Smooth muscle cell (in vitro differentiated cells): ENCODE measurements around the gene TSFM. TPM values are rescaled to one million over a fixed set of nuclear protein-coding genes. Genes with fewer than 3 reads are reported as not detected.

Experiments used
- DNase-seq: peaks from one replicate; lab custom pipeline; 2025; ENCODE audit not compliant: unreplicated experiment; lab: John Stamatoyannopoulos, UW
- H2AFZ ChIP-seq: fragments of 200-600 bp; sonication (generic); 2 replicates; pipeline ENCODE4 v1.6.0; 2016; ENCODE audit warnings: antibody characterized with exemption, low read depth, mild to moderate bottlenecking
- H3F3A ChIP-seq: fragments of 200-600 bp; sonication (generic); 2 replicates; pipeline ENCODE4 v1.6.0; 2017; ENCODE audit warnings: antibody characterized with exemption, low read depth
- H3K27ac ChIP-seq: fragments of 200-600 bp; sonication (generic); 2 replicates; pipeline ENCODE4 v1.5.1; 2016; ENCODE audit warnings: low read depth, mild to moderate bottlenecking
- H3K27me3 ChIP-seq: fragments of 200-600 bp; sonication (generic); 2 replicates; pipeline ENCODE4 v1.6.1; 2016; ENCODE audit warnings: low read depth, mild to moderate bottlenecking
- H3K36me3 ChIP-seq: fragments of 200-600 bp; sonication (generic); 2 replicates; pipeline ENCODE4 v1.5.1; 2016; ENCODE audit warnings: low read depth
- H3K4me1 ChIP-seq: fragments of 200-600 bp; sonication (generic); 2 replicates; pipeline ENCODE4 v1.5.1; 2016; ENCODE audit warnings: low read depth
- H3K4me2 ChIP-seq: fragments of 200-600 bp; sonication (generic); 2 replicates; pipeline ENCODE4 v1.6.0; 2016; ENCODE audit warnings: mild to moderate bottlenecking
- H3K4me3 ChIP-seq: fragments of 200-600 bp; sonication (generic); 2 replicates; pipeline ENCODE4 v1.5.1; 2016; ENCODE audit warnings: mild to moderate bottlenecking
- H3K79me2 ChIP-seq: fragments of 200-600 bp; sonication (generic); 2 replicates; pipeline ENCODE4 v1.6.0; 2016; ENCODE audit warnings: low read depth, mild to moderate bottlenecking
- H3K9ac ChIP-seq: fragments of 200-600 bp; sonication (generic); 2 replicates; pipeline ENCODE4 v1.6.0; 2016; ENCODE audit warnings: low read depth
- H3K9me3 ChIP-seq: fragments of 200-600 bp; sonication (generic); replicated peaks from 2 replicates; pipeline ENCODE4 v1.5.1; 2016; ENCODE audit warnings: low read depth
- H4K20me1 ChIP-seq: fragments of 200-600 bp; sonication (generic); 2 replicates; pipeline ENCODE4 v1.6.0; 2016; ENCODE audit warnings: low read depth
- WGBS: methylation state at CpG from one replicate; pipeline ENCODE4 v1.1.7; 2016; ENCODE audit warnings: low lambda C conversion rate; 5-methylcytosine and 5-hydroxymethylcytosine counted together
- polyA plus RNA-seq: library from polyadenylated mRNA; unstranded; fragments of >200 nt; fragmentation: Nextera tagmentation; extraction: Ambion mirVana; gene quantifications from 2 replicates; pipeline ENCODE4 v1.2.1, GENCODE V29; 2016
- total RNA-seq: library from RNA; depleted of rRNA; stranded (reverse); fragments of >200 nt; gene quantifications from 2 replicates; pipeline ENCODE4 v1.2.3, GENCODE V29; 2014
- TF ChIP-seq, protein P1 (sequence below): fragments of 200-600 bp; sonication (generic); IDR thresholded peaks from 2 replicates; pipeline ENCODE4 v1.5.1; 2017; ENCODE audit warnings: borderline replicate concordance, mild to moderate bottlenecking, antibody characterized with exemption; ENCODE audit not compliant: insufficient read depth, poor library complexity, severe bottlenecking

Gene TSFM
- total and polyA plus RNA-seq, 2 experiments from 2014 or later, result 16.8 to 24.0 TPM

- TF ChIP-seq, protein P1, sequence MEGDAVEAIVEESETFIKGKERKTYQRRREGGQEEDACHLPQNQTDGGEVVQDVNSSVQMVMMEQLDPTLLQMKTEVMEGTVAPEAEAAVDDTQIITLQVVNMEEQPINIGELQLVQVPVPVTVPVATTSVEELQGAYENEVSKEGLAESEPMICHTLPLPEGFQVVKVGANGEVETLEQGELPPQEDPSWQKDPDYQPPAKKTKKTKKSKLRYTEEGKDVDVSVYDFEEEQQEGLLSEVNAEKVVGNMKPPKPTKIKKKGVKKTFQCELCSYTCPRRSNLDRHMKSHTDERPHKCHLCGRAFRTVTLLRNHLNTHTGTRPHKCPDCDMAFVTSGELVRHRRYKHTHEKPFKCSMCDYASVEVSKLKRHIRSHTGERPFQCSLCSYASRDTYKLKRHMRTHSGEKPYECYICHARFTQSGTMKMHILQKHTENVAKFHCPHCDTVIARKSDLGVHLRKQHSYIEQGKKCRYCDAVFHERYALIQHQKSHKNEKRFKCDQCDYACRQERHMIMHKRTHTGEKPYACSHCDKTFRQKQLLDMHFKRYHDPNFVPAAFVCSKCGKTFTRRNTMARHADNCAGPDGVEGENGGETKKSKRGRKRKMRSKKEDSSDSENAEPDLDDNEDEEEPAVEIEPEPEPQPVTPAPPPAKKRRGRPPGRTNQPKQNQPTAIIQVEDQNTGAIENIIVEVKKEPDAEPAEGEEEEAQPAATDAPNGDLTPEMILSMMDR, result no peak
- H3K4me3 ChIP-seq, result no peak overlapping the region
- no peak overlapping the region for H3K27ac ChIP-seq
- H3K9ac ChIP-seq, result no peak overlapping the region
- no peaks in the 10 kb centered on the region for H3K79me2 ChIP-seq
- 80% methylated on average over 2 of the region's 2 CpGs for WGBS
- H3K4me2 ChIP-seq, result no peak overlapping the region
- no peak for DNase-seq
- no peaks in the 10 kb centered on the region for H3K9me3 ChIP-seq
- H3K36me3 ChIP-seq, result no peaks in the 10 kb centered on the region
- peaks cover 68% of the 10 kb centered on the region for H3K27me3 ChIP-seq
- H3F3A ChIP-seq, result no peaks in the 10 kb centered on the region
- peaks cover 23% of the 10 kb centered on the region for H3K4me1 ChIP-seq
- peaks cover 10% of the 10 kb centered on the region for H4K20me1 ChIP-seq
- no peak overlapping the region for H2AFZ ChIP-seq
Observed at GRCh38 chr12:57762463-57762862, 20.1 kb upstream of the TSFM start.

DNA sequence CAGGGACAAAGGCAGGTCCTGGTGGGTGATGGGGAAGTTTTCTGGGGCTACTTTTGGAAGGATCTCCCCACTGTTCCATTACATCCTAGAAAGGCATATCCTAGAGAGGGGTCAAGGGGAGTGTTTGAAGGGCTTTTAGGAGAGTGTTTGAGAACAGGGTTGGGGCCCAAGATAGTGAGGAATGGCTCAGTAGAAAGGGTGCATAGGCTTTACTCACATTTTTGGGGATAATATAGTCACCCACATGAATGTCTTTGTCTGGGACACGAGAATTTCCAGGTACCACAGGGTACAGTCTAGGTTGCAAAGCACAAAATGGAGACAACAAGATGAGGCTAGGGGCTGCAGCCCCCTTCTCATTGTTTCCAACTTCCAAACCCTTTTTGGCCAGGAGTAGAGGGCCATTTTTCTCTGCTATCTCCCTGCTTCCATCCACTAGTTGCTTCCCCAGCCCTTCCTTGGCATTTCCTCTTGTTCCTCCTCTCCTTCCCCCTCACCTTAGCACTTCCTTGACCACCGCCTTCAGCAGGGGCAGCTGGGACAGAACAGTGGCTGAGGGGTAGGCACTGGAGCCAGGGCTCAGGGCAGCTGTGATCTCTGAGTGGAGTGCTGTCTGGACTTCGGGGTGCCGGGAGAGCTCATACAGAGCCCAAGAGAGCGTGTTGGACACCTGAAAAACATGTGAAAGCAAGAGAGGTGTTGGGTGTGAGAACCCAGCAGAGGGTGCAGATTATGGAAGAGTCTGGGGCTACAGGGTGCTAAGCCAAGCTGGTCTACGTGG, 18.5 kb upstream of the TSFM start:
- Histone ChIP-seq H3K79me2 (no peaks in the 10 kb centered on the region), H3K9me3 (no peaks in the 10 kb centered on the region), H3K27me3 (peaks cover 72% of the 10 kb centered on the region), H3K4me2 (no peak overlapping the region), H3K36me3 (no peaks in the 10 kb centered on the region), H3F3A (no peaks in the 10 kb centered on the region), H3K4me1 (peaks cover 26% of the 10 kb centered on the region), H3K27ac (no peak overlapping the region), H2AFZ (no peak overlapping the region), H4K20me1 (peaks cover 10% of the 10 kb centered on the region), H3K9ac (no peak overlapping the region), H3K4me3 (no peak overlapping the region)
- TF ChIP-seq, protein P1, result no peak
- no peak for DNase-seq
- WGBS, result 73% methylated on average over 6 of the region's 6 CpGs

GRCh38 chr12:57764662-57765002, 18.0 kb upstream of the TSFM start:
- Histone ChIP-seq H3F3A (no peaks in the 10 kb centered on the region), H4K20me1 (peaks cover 10% of the 10 kb centered on the region), H3K4me3 (peak overlapping the region; percentile 44), H3K36me3 (no peaks in the 10 kb centered on the region), H3K27ac (no peak overlapping the region), H3K4me1 (peaks cover 26% of the 10 kb centered on the region), H2AFZ (no peak overlapping the region), H3K27me3 (peaks cover 72% of the 10 kb centered on the region), H3K79me2 (no peaks in the 10 kb centered on the region), H3K9ac (no peak overlapping the region), H3K9me3 (no peaks in the 10 kb centered on the region), H3K4me2 (peak overlapping the region; percentile 84)
- 21% methylated on average over 17 of the region's 17 CpGs for WGBS
- TF ChIP-seq, protein P1, result no peak
- DNase-seq, result no peak
